Neutrophil (primary cell): ENCODE measurements around the gene CCDC90B.

ENCODE experiments used
- H3K27ac ChIP-seq: fragments of 200-600 bp; sonication (generic); 2 replicates; pipeline ENCODE4 v1.5.1; 2016; ENCODE audit warnings: mild to moderate bottlenecking, moderate library complexity
- H3K27me3 ChIP-seq: fragments of 200-600 bp; sonication (generic); 2 replicates; pipeline ENCODE4 v1.6.0; 2016; ENCODE audit warnings: mild to moderate bottlenecking
- H3K36me3 ChIP-seq: fragments of 200-600 bp; sonication (generic); 2 replicates; pipeline ENCODE4 v1.5.1; 2017
- H3K4me1 ChIP-seq, 2 experiments: fragments of 200-600 bp in 1 of 2; sonication (generic) in 1 of 2; 1 replicate in 1 of 2; 2 replicates in 1 of 2; pipeline versions ENCODE4 v1.5.1 to v1.6.1; 2013 to 2016; ENCODE audit warnings: low read depth in 1 of 2, low read length in 1 of 2, mild to moderate bottlenecking in 1 of 2, moderate library complexity in 1 of 2; ENCODE audit not compliant: control insufficient read depth in 1 of 2, insufficient read depth in 1 of 2
- H3K4me3 ChIP-seq, 2 experiments: fragments of 200-600 bp in 1 of 2; sonication (generic) in 1 of 2; 1 replicate in 1 of 2; 2 replicates in 1 of 2; pipeline ENCODE4 v1.5.1; 2013 to 2016; ENCODE audit warnings: low read depth in 1 of 2, low read length in 1 of 2, mild to moderate bottlenecking in 1 of 2, moderate library complexity in 1 of 2
- H3K9me3 ChIP-seq: fragments of 200-600 bp; sonication (generic); 2 replicates; pipeline ENCODE4 v1.5.1; 2016
- TF ChIP-seq, protein P1 (sequence below): fragments of 200-600 bp; sonication (generic); IDR thresholded peaks from 2 replicates; pipeline ENCODE4 v1.5.1; 2016; ENCODE audit warnings: antibody characterized with exemption

CCDC90B gene

DNA sequence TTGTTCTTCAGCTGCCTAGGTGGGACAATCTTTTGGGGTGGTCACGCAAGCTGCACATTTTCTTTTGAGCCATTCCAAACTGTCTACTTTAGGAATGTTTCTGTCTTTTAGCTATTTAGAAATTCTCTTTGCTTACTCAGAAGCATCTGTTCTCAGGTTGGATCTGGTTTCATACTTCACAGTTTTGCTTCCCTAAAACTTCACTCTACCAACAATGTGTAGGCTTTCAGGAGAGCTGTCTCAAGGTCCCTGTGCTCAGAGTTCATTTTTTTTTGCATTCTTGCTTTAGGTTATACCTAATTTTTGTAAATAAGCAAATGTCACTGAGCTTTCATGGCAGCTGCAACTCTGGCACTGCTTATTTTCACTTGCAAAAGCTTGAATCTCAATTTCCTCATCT is 36.7 kb downstream of the CCDC90B start:
- no peak overlapping the region for H3K27ac ChIP-seq
- H3K9me3 ChIP-seq = no peaks in the 10 kb centered on the region
- TF ChIP-seq, protein P1, sequence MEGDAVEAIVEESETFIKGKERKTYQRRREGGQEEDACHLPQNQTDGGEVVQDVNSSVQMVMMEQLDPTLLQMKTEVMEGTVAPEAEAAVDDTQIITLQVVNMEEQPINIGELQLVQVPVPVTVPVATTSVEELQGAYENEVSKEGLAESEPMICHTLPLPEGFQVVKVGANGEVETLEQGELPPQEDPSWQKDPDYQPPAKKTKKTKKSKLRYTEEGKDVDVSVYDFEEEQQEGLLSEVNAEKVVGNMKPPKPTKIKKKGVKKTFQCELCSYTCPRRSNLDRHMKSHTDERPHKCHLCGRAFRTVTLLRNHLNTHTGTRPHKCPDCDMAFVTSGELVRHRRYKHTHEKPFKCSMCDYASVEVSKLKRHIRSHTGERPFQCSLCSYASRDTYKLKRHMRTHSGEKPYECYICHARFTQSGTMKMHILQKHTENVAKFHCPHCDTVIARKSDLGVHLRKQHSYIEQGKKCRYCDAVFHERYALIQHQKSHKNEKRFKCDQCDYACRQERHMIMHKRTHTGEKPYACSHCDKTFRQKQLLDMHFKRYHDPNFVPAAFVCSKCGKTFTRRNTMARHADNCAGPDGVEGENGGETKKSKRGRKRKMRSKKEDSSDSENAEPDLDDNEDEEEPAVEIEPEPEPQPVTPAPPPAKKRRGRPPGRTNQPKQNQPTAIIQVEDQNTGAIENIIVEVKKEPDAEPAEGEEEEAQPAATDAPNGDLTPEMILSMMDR = no peak
- no peaks in the 10 kb centered on the region for H3K27me3 ChIP-seq
- no peaks in the 10 kb centered on the region for H3K36me3 ChIP-seq
- no peak overlapping the region for H3K4me3 ChIP-seq
- H3K4me1 ChIP-seq = no peaks in the 10 kb centered on the region

DNA sequence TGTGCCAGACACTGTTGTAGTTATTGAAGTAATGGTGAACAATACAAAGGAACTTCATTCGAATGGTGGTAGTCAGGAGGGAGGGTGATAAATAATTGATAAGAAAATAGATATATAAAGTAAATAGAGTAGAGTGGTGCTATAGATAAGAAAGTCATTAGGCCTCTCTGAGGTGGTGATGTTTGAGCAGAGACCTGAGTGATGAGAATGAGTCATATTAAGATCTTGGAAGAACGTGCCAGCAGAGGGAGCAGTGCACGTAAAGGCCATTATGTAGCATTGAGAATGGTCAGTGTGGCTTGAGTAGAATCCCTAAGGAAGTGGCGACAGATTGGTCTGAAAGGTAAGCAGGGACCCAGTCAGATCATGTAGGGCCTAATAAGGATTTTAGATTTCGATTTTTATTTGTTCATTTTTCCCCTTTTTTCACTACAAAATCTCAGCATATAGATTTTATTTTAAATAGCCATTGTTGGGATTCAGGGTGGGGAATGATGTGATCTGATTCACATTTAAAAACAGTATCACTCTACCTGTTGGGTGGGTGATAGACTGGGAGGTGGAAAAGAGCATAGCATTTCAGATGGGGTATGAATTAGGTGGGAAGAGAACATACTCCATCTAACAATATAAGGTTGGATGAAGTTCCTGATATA is 44.7 kb downstream of the CCDC90B start:
- TF ChIP-seq, protein P1 = no peak
- H3K27me3 ChIP-seq = no peaks in the 10 kb centered on the region
- no peak overlapping the region for H3K27ac ChIP-seq
- no peaks in the 10 kb centered on the region for H3K9me3 ChIP-seq
- H3K4me1 ChIP-seq = no peaks in the 10 kb centered on the region
- H3K36me3 ChIP-seq = no peaks in the 10 kb centered on the region
- no peak overlapping the region for H3K4me3 ChIP-seq

DNA sequence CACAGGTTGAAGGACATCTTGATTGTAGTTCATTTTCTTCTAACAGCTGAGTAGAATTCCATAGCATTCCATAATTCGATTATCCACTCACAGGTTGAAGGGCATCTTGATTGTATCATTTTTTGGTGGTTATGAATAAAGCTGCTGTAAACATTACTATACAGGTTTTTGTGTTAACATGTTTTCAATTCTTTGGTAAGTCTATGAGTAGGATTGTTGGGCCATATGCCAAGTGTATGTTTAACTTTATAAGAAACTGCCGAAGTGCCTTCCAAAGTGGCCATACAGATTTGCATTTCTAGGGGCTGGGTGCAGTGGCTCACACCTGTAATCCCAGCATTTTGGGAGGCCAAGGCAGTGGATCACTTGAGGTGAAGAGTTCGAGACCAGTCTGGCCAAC is 48.1 kb downstream of the CCDC90B start:
- H3K9me3 ChIP-seq = no peaks in the 10 kb centered on the region
- no peaks in the 10 kb centered on the region for H3K27me3 ChIP-seq
- H3K4me3 ChIP-seq = no peak overlapping the region
- no peaks in the 10 kb centered on the region for H3K4me1 ChIP-seq
- no peaks in the 10 kb centered on the region for H3K36me3 ChIP-seq
- no peak overlapping the region for H3K27ac ChIP-seq
- TF ChIP-seq, protein P1 = no peak

DNA sequence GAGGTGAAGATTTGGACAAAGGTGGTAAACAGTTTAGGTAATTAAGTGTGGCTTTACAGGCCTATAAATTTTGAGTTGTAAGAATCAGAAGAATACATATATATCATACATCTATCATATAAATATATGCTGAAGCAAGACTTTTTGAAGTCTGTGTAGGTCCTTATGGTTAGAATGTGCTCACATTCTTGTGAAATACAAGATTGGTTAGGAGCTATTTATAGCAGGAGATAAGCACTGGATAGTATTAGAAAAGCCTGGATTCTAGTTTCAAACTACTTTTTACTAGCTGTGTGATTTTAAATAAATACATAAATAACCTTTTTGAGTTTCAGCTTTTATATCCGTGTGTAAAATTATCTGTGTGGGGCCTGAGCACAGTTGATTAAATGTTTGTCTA is 50.3 kb downstream of the CCDC90B start:
- Histone ChIP-seq H3K4me3 (no peak overlapping the region), H3K9me3 (no peaks in the 10 kb centered on the region), H3K27ac (no peak overlapping the region), H3K36me3 (no peaks in the 10 kb centered on the region), H3K27me3 (no peaks in the 10 kb centered on the region), H3K4me1 (no peaks in the 10 kb centered on the region)
- TF ChIP-seq, protein P1 = no peak

DNA sequence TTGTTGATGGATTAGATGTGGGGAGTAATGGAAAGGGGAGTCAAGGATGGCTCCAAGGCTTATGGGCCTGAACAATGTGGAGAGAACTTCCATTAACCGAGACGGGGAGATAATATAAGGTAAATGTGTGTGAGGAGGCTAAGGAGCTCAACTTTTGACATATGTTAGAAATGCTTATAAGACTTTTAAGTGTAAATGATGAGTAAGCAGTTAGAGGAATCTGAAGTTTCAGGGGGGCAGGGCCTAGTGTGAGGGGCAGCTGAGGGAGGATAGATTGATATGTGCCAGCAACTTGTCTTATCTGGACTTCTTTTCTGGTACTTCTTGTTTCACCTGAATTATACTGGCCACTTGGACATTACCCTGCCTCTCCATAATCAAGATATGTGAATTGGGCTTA is 62.7 kb downstream of the CCDC90B start:
- Histone ChIP-seq H3K27me3 (no peaks in the 10 kb centered on the region), H3K4me1 (no peaks in the 10 kb centered on the region), H3K36me3 (no peaks in the 10 kb centered on the region), H3K4me3 (no peak overlapping the region), H3K9me3 (no peaks in the 10 kb centered on the region), H3K27ac (no peak overlapping the region)
- TF ChIP-seq, protein P1 = no peak
